Loucy (cell line): Measurements from ENCODE around the gene COL4A3.

Source experiments
- H2AFZ ChIP-seq: fragments of 200-600 bp; sonication (generic); 2 replicates; pipeline ENCODE4 v1.6.0; 2016; ENCODE audit warnings: antibody characterized with exemption, mild to moderate bottlenecking, low read length, moderate library complexity
- H3F3A ChIP-seq: fragments of 200-600 bp; 2 replicates; pipeline ENCODE4 v1.6.0; 2016; ENCODE audit warnings: antibody characterized with exemption, low read depth, mild to moderate bottlenecking
- H3K27me3 ChIP-seq: fragments of 200-600 bp; sonication (generic); 2 replicates; pipeline ENCODE4 v1.6.1; 2014; ENCODE audit warnings: low read length, mild to moderate bottlenecking; ENCODE audit not compliant: insufficient read depth, poor library complexity, severe bottlenecking
- H3K36me3 ChIP-seq: fragments of 200-600 bp; sonication (generic); 2 replicates; pipeline ENCODE4 v1.6.1; 2016; ENCODE audit warnings: low read length; ENCODE audit not compliant: insufficient read depth
- H3K4me1 ChIP-seq: fragments of 200-600 bp; sonication (generic); 2 replicates; pipeline ENCODE4 v1.5.1; 2014; ENCODE audit warnings: low read length, mild to moderate bottlenecking; ENCODE audit not compliant: insufficient read depth, poor library complexity, severe bottlenecking
- H3K4me2 ChIP-seq: fragments of 200-600 bp; sonication (generic); 2 replicates; pipeline ENCODE4 v1.6.0; 2014; ENCODE audit warnings: antibody characterized with exemption, low read length, low read depth, mild to moderate bottlenecking; ENCODE audit not compliant: poor library complexity, severe bottlenecking
- H3K4me3 ChIP-seq: fragments of 200-600 bp; sonication (generic); 2 replicates; pipeline ENCODE4 v1.5.1; 2014; ENCODE audit warnings: low read length, mild to moderate bottlenecking, mixed read lengths; ENCODE audit not compliant: poor library complexity, severe bottlenecking
- H3K79me2 ChIP-seq: fragments of 200-600 bp; sonication (generic); 2 replicates; pipeline ENCODE4 v1.6.1; 2014; ENCODE audit warnings: low read length; ENCODE audit not compliant: insufficient read depth
- H3K9ac ChIP-seq: fragments of 200-600 bp; sonication (generic); 2 replicates; pipeline ENCODE4 v1.6.0; 2014; ENCODE audit warnings: mild to moderate bottlenecking, low read depth, low read length, moderate library complexity; ENCODE audit not compliant: poor library complexity, severe bottlenecking
- H3K9me2 ChIP-seq: fragments of 200-600 bp; sonication (generic); replicated peaks from 2 replicates; pipeline ENCODE4 v1.6.1; 2016; ENCODE audit warnings: low read depth, low read length, mixed read lengths
- H3K9me3 ChIP-seq: fragments of 200-600 bp; sonication (generic); 2 replicates; pipeline ENCODE4 v1.6.1; 2014; ENCODE audit warnings: mild to moderate bottlenecking, antibody characterized with exemption, low read length, low read depth; ENCODE audit not compliant: insufficient read depth
- H4K20me1 ChIP-seq: fragments of 200-600 bp; sonication (generic); 2 replicates; pipeline ENCODE4 v1.6.0; 2014; ENCODE audit warnings: antibody characterized with exemption, low read length, mild to moderate bottlenecking; ENCODE audit not compliant: insufficient read depth, poor library complexity, severe bottlenecking
- EZH2phosphoT487 ChIP-seq: fragments of 200-600 bp; IDR thresholded peaks from 2 replicates; pipeline ENCODE4 v1.6.1; 2018; ENCODE audit warnings: antibody characterized with exemption, mild to moderate bottlenecking, moderate library complexity, borderline replicate concordance
- TF ChIP-seq, protein P1 (sequence below): fragments of 200-600 bp; sonication (generic); conservative IDR thresholded peaks from 2 replicates; pipeline ENCODE4 v1.5.1; 2014; ENCODE audit warnings: mild to moderate bottlenecking, antibody characterized with exemption, low read length

Gene COL4A3

DNA sequence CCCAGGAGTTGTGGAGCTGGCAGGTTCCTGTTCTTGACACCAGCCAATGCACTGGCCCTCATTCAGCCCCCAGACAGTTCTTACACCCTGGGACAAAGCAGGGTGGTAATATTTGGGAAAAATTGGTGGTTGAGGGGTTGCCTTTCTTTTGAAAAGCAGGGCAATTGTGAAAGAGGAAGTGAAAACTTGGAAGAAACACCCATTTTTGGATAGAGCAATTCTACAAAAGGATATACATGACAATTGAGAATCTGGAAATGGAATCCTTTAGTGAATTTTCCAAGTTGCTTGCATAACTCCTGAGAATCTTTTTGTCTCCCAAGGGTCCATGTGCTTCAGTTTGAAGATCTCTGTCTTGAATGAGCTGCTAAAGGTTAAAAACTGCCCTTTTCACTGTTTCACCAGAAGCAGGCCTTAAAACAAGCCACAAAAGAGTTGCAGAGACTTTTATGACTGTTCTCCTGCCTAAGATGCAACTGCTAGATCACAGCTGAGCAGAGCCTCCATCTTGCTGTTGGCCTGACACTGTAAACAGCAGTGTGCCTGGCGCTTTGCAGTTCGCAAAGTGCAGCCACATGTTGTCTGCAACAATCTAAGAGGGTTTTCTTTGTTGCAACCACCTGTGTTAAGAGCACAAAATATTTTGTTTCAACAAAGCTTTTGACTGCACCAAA is 12.2 kb upstream of the COL4A3 start:
- TF ChIP-seq, protein P1, sequence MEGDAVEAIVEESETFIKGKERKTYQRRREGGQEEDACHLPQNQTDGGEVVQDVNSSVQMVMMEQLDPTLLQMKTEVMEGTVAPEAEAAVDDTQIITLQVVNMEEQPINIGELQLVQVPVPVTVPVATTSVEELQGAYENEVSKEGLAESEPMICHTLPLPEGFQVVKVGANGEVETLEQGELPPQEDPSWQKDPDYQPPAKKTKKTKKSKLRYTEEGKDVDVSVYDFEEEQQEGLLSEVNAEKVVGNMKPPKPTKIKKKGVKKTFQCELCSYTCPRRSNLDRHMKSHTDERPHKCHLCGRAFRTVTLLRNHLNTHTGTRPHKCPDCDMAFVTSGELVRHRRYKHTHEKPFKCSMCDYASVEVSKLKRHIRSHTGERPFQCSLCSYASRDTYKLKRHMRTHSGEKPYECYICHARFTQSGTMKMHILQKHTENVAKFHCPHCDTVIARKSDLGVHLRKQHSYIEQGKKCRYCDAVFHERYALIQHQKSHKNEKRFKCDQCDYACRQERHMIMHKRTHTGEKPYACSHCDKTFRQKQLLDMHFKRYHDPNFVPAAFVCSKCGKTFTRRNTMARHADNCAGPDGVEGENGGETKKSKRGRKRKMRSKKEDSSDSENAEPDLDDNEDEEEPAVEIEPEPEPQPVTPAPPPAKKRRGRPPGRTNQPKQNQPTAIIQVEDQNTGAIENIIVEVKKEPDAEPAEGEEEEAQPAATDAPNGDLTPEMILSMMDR = no peak
- no peak for TF ChIP-seq EZH2phosphoT487
- H3K9me3 ChIP-seq = peaks cover 3% of the 10 kb centered on the region; the same call in 1 of the 2 replicates
- no peaks in the 10 kb centered on the region for H3K36me3 ChIP-seq
- H3K27me3 ChIP-seq = no peaks in the 10 kb centered on the region
- no peaks in the 10 kb centered on the region for H3F3A ChIP-seq
- H3K4me3 ChIP-seq = no peak overlapping the region
- no peaks in the 10 kb centered on the region for H3K9me2 ChIP-seq
- H3K79me2 ChIP-seq = no peaks in the 10 kb centered on the region
- no peaks in the 10 kb centered on the region for H3K4me1 ChIP-seq
- no peaks in the 10 kb centered on the region for H4K20me1 ChIP-seq
- H3K9ac ChIP-seq = no peak overlapping the region
- no peak overlapping the region for H3K4me2 ChIP-seq
- no peak overlapping the region for H2AFZ ChIP-seq

DNA sequence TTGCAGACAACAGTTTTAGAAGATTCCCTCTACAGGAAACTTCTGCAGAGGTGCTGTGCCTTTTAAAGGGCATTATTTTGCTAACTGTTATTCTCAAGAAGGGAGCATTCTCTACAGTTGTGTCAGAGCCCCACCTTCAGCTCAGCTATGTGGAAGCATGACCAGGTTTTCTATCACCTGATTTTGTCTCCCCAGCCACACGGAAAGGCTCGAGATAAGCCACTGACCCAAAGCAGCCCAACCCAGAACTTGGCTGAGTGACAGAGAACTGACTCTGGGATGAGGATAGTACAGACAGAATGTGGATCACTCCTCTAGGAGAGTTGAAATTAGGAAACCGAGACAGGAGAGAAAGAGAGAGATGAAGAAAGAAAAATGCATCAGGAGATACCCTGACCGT is 11.1 kb upstream of the COL4A3 start:
- no peak for TF ChIP-seq EZH2phosphoT487
- TF ChIP-seq, protein P1 = no peak
- Histone ChIP-seq H3F3A (no peaks in the 10 kb centered on the region), H3K9ac (no peak overlapping the region), H3K9me3 (no peaks in the 10 kb centered on the region), H3K36me3 (no peaks in the 10 kb centered on the region), H2AFZ (no peak overlapping the region), H3K4me1 (no peaks in the 10 kb centered on the region), H3K4me2 (no peak overlapping the region), H3K4me3 (no peak overlapping the region), H3K27me3 (no peaks in the 10 kb centered on the region), H3K9me2 (no peaks in the 10 kb centered on the region), H4K20me1 (no peaks in the 10 kb centered on the region), H3K79me2 (no peaks in the 10 kb centered on the region)

GRCh38 chr2:227153758-227154486 is 10.5 kb upstream of the COL4A3 start:
- no peaks in the 10 kb centered on the region for H3F3A ChIP-seq
- H3K4me1 ChIP-seq = no peaks in the 10 kb centered on the region
- no peak for TF ChIP-seq EZH2phosphoT487
- TF ChIP-seq, protein P1 = no peak
- no peak overlapping the region for H2AFZ ChIP-seq
- no peak overlapping the region for H3K4me2 ChIP-seq
- no peaks in the 10 kb centered on the region for H3K36me3 ChIP-seq
- no peaks in the 10 kb centered on the region for H3K9me3 ChIP-seq
- no peaks in the 10 kb centered on the region for H4K20me1 ChIP-seq
- no peaks in the 10 kb centered on the region for H3K9me2 ChIP-seq
- H3K4me3 ChIP-seq = no peak overlapping the region
- no peaks in the 10 kb centered on the region for H3K79me2 ChIP-seq
- H3K27me3 ChIP-seq = no peaks in the 10 kb centered on the region
- no peak overlapping the region for H3K9ac ChIP-seq
